CD4-positive, alpha-beta T cell treated with Interleukin-6 for 4 hours (primary cell): ENCODE data around the gene ACOT4.
"Not testable (repeated sequence)": the region's sequence is repeated elsewhere in the genome, so short reads cannot be mapped to it uniquely, and the experiment has no call there.

Source experiments
- DNase-seq: peaks from one replicate; pipeline ENCODE4 v3.0.0-alpha.2; 2020; ENCODE audit warnings: mixed read lengths

The ACOT4 gene

GRCh38 chr14:73591690-73592449 lies at the start of gene ACOT4:
ACOT4 (plus strand) TSS chr14:73591873; CDS start chr14:73591960, 87 bp downstream.
- DNase-seq: peak; percentile 71

- not testable (repeated sequence) for DNase-seq
These were observed 48.7 kb upstream of the ACOT4 start for GRCh38 chr14:73542961-73543360.

- not testable (repeated sequence) for DNase-seq
These were observed 46.3 kb upstream of the ACOT4 start for GRCh38 chr14:73545353-73545752.

- DNase-seq: not testable (repeated sequence)
These were observed 42.6 kb upstream of the ACOT4 start for GRCh38 chr14:73549097-73549496.

- not testable (repeated sequence) for DNase-seq
These were observed 41.7 kb upstream of the ACOT4 start for GRCh38 chr14:73549889-73550524.

- no peak for DNase-seq
These were observed 37.8 kb upstream of the ACOT4 start for GRCh38 chr14:73553845-73554244.

GRCh38 chr14:73557201-73557600 lies 34.5 kb upstream of the ACOT4 start:
- DNase-seq: not testable (repeated sequence)

GRCh38 chr14:73558238-73558637 lies 33.4 kb upstream of the ACOT4 start:
- DNase-seq: not testable (repeated sequence)

- DNase-seq: not testable (repeated sequence)
These were observed 29.4 kb upstream of the ACOT4 start for GRCh38 chr14:73562256-73562655.

- DNase-seq: not testable (repeated sequence)
These were observed 29.0 kb upstream of the ACOT4 start for GRCh38 chr14:73562696-73563095.

GRCh38 chr14:73566431-73566830 lies 25.2 kb upstream of the ACOT4 start:
- DNase-seq: not testable (repeated sequence)

GRCh38 chr14:73566935-73567334 lies 24.7 kb upstream of the ACOT4 start:
- DNase-seq: not testable (repeated sequence)

GRCh38 chr14:73567358-73567757 lies 24.3 kb upstream of the ACOT4 start:
- DNase-seq: no peak

- peak; percentile 49 for DNase-seq
These were observed 23.5 kb upstream of the ACOT4 start for GRCh38 chr14:73567951-73568885.

- DNase-seq: not testable (repeated sequence)
These were observed 22.8 kb upstream of the ACOT4 start for GRCh38 chr14:73568886-73569184.

- DNase-seq: peak; percentile 88
These were observed 22.3 kb upstream of the ACOT4 start, which contains the start of gene ACOT2 for GRCh38 chr14:73569185-73569958. ACOT2 (plus strand) TSS chr14:73569213; CDS start chr14:73569241, 28 bp downstream.

- DNase-seq: peak; percentile 62
These were observed 20.8 kb upstream of the ACOT4 start for GRCh38 chr14:73570913-73571312.

GRCh38 chr14:73573034-73573433 lies 18.6 kb upstream of the ACOT4 start:
- DNase-seq: not testable (repeated sequence)

GRCh38 chr14:73573740-73574139 lies 17.9 kb upstream of the ACOT4 start:
- not testable (repeated sequence) for DNase-seq

- not testable (repeated sequence) for DNase-seq
These were observed 17.4 kb upstream of the ACOT4 start for GRCh38 chr14:73574251-73574650.

GRCh38 chr14:73576391-73576790 lies 15.3 kb upstream of the ACOT4 start:
- no peak for DNase-seq

GRCh38 chr14:73577214-73577613 lies 14.5 kb upstream of the ACOT4 start:
- DNase-seq: not testable (repeated sequence)
